A673 (cell line): ENCODE data around the gene PLEK. TPM values are rescaled to one million over a fixed set of nuclear protein-coding genes. Genes with fewer than 3 reads are reported as not detected.
"Not testable (repeated sequence)": the region's sequence is repeated elsewhere in the genome, so short reads cannot be mapped to it uniquely, and the experiment has no call there.

ENCODE experiments used
- BruUV-seq: library from RNA; stranded (reverse); fragments of 400-500 nt; replicated peaks from 2 replicates; lab custom pipeline; 2021; lab: Mats Ljungman, UMichigan
- CTCF ChIA-PET: fragments of 300-600 bp; sonication (Branson Sonifier 250); formaldehyde crosslinking; loops from one replicate; lab custom pipeline; 2022; ENCODE audit warnings: antibody characterized with exemption; lab: Charles Lee
- POLR2A ChIA-PET: fragments of 300-600 bp; sonication (Branson Sonifier 250); formaldehyde crosslinking; loops from one replicate; lab custom pipeline; 2022; ENCODE audit warnings: antibody characterized with exemption; ENCODE audit not compliant: low non-redundant PET; lab: Charles Lee
- DNase-seq: peaks from one replicate; pipeline ENCODE4 v3.0.0-alpha.2; 2015; ENCODE audit warnings: low spot score
- H3K27ac ChIP-seq: fragments of 200-600 bp; sonication (generic); 2 replicates; pipeline ENCODE4 v1.5.1; 2016; ENCODE audit warnings: mixed run types, low read depth, mild to moderate bottlenecking, mixed read lengths, antibody characterized with exemption, low read length; ENCODE audit not compliant: poor library complexity, severe bottlenecking
- H3K27me3 ChIP-seq: fragments of 200-600 bp; sonication (generic); replicated peaks from 2 replicates; pipeline ENCODE4 v1.6.1; 2017; ENCODE audit warnings: mixed run types, low read depth, mild to moderate bottlenecking, mixed read lengths, antibody characterized with exemption, low read length; ENCODE audit not compliant: insufficient read depth, poor library complexity
- H3K36me3 ChIP-seq: fragments of 200-600 bp; sonication (generic); 2 replicates; pipeline ENCODE4 v1.6.1; 2016; ENCODE audit warnings: mixed run types, mild to moderate bottlenecking, mixed read lengths, antibody characterized with exemption, low read length; ENCODE audit not compliant: insufficient read depth, poor library complexity, severe bottlenecking
- H3K4me1 ChIP-seq: fragments of 200-600 bp; sonication (generic); 2 replicates; pipeline ENCODE4 v1.6.1; 2017; ENCODE audit warnings: mixed run types, mild to moderate bottlenecking, mixed read lengths, antibody characterized with exemption, low read length; ENCODE audit not compliant: insufficient read depth, poor library complexity, severe bottlenecking
- H3K4me3 ChIP-seq: fragments of 200-600 bp; sonication (generic); 2 replicates; pipeline ENCODE4 v1.5.1; 2016; ENCODE audit warnings: low read depth, mixed run types, mild to moderate bottlenecking, mixed read lengths, low read length; ENCODE audit not compliant: poor library complexity, severe bottlenecking
- H3K9me3 ChIP-seq: fragments of 200-600 bp; sonication (generic); 2 replicates; pipeline ENCODE4 v1.6.1; 2016; ENCODE audit warnings: mixed run types, low read depth, mild to moderate bottlenecking, mixed read lengths, antibody characterized with exemption, low read length; ENCODE audit not compliant: poor library complexity, severe bottlenecking
- EZH2 ChIP-seq: fragments of 200-600 bp; sonication (generic); IDR thresholded peaks from 2 replicates; pipeline ENCODE4 v1.6.1; 2017; ENCODE audit warnings: borderline replicate concordance, low read depth, mild to moderate bottlenecking, mixed read lengths, antibody characterized with exemption, low read length; ENCODE audit not compliant: poor library complexity, severe bottlenecking
- intact Hi-C: fragments of 100-400 bp; cut with micrococcal nuclease; formaldehyde crosslinking; loops from one replicate; pipeline ENCODE4 v1.10.0; 2022; ENCODE audit not compliant: unreplicated experiment
- total RNA-seq: library from RNA; stranded (reverse); gene quantifications from 2 replicates; pipeline ENCODE4 v1.2.3, GENCODE V29; 2021
- TF ChIP-seq, protein P1 (sequence below): fragments of 300-800, 200-600 bp; sonication (generic); conservative IDR thresholded peaks from 2 replicates; pipeline ENCODE4 v1.5.1; 2017; ENCODE audit warnings: low read depth, mild to moderate bottlenecking, antibody characterized with exemption, low read length, moderate library complexity, mixed read lengths

Gene PLEK
- total RNA-seq, 1 experiment from 2014 or later: not detected

DNA sequence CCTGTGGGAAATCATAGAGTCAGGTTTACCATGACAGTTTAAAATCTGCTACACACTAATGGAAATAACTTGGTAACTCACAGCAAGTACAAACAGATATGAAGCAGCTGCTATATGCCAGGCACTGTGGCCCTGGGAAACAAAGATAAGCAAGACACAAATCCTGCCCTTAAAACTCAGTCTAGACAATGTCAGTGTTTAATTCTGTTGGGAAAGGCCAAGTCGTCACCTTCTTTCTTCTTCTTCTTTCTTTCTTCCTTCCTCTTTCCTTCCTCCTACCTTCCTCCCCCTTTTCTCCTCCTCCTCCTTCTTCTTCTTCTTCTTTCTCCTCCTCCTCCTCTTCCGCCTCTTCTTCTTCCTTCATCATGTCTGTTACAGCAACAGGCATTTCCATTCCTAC, 26.8 kb downstream of the PLEK start:
- Histone ChIP-seq H3K27me3 (no peaks in the 10 kb centered on the region), H3K4me3 (no peak overlapping the region), H3K36me3 (no peaks in the 10 kb centered on the region), H3K4me1 (peaks cover 6% of the 10 kb centered on the region), H3K27ac (no peak overlapping the region), H3K9me3 (no peaks in the 10 kb centered on the region)
- ChIA-PET POLR2A (no interaction called here), CTCF (no interaction called here)
- intact Hi-C loops: no loop called here
- no TSS peak for BruUV-seq
- DNase-seq: no peak
- TF ChIP-seq, protein P1, sequence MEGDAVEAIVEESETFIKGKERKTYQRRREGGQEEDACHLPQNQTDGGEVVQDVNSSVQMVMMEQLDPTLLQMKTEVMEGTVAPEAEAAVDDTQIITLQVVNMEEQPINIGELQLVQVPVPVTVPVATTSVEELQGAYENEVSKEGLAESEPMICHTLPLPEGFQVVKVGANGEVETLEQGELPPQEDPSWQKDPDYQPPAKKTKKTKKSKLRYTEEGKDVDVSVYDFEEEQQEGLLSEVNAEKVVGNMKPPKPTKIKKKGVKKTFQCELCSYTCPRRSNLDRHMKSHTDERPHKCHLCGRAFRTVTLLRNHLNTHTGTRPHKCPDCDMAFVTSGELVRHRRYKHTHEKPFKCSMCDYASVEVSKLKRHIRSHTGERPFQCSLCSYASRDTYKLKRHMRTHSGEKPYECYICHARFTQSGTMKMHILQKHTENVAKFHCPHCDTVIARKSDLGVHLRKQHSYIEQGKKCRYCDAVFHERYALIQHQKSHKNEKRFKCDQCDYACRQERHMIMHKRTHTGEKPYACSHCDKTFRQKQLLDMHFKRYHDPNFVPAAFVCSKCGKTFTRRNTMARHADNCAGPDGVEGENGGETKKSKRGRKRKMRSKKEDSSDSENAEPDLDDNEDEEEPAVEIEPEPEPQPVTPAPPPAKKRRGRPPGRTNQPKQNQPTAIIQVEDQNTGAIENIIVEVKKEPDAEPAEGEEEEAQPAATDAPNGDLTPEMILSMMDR: no peak
- TF ChIP-seq EZH2: no peak

DNA sequence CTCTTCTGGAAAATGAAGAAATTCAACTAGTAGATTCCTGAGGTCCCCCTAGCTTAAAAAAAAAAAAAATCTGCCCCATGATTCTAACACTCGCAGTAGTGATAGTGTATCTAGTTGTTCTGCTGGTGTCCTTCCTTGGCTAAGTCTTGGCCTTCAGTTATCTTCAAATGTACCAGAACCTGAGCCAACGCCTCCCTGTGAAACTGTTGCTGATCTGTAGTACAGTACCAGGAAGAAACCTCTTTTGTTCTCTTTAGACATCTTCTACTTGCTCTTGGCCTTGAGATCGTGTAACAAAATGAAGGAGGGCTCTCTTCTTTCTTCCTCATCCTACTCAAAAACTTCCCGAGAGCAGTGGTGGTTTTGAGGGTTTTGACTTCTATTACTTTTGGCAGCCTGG, 31.0 kb downstream of the PLEK start:
- ChIA-PET CTCF (no interaction called here), POLR2A (no interaction called here)
- H3K27ac ChIP-seq: no peak overlapping the region
- intact Hi-C loops: no loop called here
- no peaks in the 10 kb centered on the region for H3K9me3 ChIP-seq
- BruUV-seq: no TSS peak
- DNase-seq: no peak
- no peaks in the 10 kb centered on the region for H3K36me3 ChIP-seq
- no peaks in the 10 kb centered on the region for H3K27me3 ChIP-seq
- no peaks in the 10 kb centered on the region for H3K4me1 ChIP-seq
- TF ChIP-seq EZH2: no peak
- TF ChIP-seq, protein P1: no peak
- H3K4me3 ChIP-seq: no peak overlapping the region

DNA sequence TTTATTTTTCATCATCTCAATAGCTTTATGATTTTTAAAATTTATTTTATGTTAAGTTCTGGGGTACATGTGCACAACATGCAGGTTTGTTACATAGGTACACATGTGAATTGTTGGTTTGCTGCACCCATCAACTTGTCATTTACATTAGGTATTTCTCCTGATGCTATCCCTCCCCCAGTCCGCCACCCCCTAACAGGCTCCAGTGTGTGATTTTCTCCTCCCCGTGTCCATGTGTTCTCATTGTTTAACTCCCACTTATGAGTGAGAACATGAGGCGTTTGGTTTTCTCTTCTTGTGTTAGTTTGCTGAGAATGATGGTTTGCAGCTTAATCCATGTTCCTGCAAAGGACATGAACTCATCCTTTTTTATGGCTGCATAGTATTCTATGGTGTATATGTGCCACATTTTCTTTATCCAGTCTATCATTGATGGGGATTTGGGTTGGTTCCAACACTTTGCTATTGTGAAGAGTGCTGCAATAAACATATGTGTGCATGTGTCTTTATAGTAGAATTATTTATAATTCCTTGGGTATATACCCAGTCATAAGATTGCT, 32.7 kb downstream of the PLEK start:
- BruUV-seq, H3K4me1 ChIP-seq, POLR2A ChIA-PET, DNase-seq, H3K36me3 ChIP-seq, H3K4me3 ChIP-seq, H3K27me3 ChIP-seq, H3K27ac ChIP-seq, H3K9me3 ChIP-seq, intact Hi-C loops, CTCF ChIA-PET: not testable (repeated sequence)

DNA sequence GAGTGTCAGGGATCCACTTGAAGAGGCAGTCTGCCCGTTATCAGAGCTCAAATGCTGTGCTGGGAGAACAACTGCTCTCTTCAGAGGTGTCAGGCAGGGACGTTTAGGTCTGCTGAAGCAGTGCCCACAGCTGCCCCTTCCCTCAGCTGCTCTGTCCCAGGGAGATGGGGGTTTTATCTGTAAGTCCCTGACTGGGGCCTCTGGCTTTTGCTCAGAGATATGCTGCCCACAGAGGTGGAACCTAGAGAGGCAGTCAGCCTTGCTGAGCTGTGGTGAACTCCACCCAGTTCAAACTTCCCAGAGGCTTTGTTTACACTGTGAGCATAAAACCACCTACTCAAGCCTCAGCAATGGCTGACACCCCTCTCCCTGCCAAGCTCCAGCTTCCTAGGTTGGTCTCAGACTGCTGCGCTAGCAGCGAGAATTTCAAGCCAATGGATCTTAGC, 38.1 kb downstream of the PLEK start:
- DNase-seq: no peak
- Histone ChIP-seq H3K27ac (no peak overlapping the region), H3K9me3 (no peaks in the 10 kb centered on the region), H3K4me3 (no peak overlapping the region), H3K36me3 (no peaks in the 10 kb centered on the region), H3K4me1 (no peaks in the 10 kb centered on the region), H3K27me3 (peaks cover 8% of the 10 kb centered on the region)
- TF ChIP-seq, protein P1: no peak
- no peak for TF ChIP-seq EZH2
- intact Hi-C loops: no loop called here
- ChIA-PET POLR2A (no interaction called here), CTCF (no interaction called here)
- BruUV-seq: no TSS peak
